ENCODE measurements around the gene SIK2.
"Not testable (repeated sequence)": the region's sequence is repeated elsewhere in the genome, so short reads cannot be mapped to it uniquely, and the experiment has no call there.

Gene SIK2

GRCh38 chr11:111715142-111715816, 113.0 kb downstream of the SIK2 start:
- H3K4me3 ChIP-seq (replicated peaks; ENCODE audit: insufficient read depth, low read length) = no peak overlapping the region
- DNase-seq (ENCODE audit: low read depth in 1 of 2, low spot score in 1 of 2) = no peak
- TF ChIP-seq, protein P1, sequence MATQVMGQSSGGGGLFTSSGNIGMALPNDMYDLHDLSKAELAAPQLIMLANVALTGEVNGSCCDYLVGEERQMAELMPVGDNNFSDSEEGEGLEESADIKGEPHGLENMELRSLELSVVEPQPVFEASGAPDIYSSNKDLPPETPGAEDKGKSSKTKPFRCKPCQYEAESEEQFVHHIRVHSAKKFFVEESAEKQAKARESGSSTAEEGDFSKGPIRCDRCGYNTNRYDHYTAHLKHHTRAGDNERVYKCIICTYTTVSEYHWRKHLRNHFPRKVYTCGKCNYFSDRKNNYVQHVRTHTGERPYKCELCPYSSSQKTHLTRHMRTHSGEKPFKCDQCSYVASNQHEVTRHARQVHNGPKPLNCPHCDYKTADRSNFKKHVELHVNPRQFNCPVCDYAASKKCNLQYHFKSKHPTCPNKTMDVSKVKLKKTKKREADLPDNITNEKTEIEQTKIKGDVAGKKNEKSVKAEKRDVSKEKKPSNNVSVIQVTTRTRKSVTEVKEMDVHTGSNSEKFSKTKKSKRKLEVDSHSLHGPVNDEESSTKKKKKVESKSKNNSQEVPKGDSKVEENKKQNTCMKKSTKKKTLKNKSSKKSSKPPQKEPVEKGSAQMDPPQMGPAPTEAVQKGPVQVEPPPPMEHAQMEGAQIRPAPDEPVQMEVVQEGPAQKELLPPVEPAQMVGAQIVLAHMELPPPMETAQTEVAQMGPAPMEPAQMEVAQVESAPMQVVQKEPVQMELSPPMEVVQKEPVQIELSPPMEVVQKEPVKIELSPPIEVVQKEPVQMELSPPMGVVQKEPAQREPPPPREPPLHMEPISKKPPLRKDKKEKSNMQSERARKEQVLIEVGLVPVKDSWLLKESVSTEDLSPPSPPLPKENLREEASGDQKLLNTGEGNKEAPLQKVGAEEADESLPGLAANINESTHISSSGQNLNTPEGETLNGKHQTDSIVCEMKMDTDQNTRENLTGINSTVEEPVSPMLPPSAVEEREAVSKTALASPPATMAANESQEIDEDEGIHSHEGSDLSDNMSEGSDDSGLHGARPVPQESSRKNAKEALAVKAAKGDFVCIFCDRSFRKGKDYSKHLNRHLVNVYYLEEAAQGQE (IDR thresholded peaks at IDR 0.05; ENCODE audit: insufficient replicate concordance, low read depth) = no peak
- TF ChIP-seq, protein P2, sequence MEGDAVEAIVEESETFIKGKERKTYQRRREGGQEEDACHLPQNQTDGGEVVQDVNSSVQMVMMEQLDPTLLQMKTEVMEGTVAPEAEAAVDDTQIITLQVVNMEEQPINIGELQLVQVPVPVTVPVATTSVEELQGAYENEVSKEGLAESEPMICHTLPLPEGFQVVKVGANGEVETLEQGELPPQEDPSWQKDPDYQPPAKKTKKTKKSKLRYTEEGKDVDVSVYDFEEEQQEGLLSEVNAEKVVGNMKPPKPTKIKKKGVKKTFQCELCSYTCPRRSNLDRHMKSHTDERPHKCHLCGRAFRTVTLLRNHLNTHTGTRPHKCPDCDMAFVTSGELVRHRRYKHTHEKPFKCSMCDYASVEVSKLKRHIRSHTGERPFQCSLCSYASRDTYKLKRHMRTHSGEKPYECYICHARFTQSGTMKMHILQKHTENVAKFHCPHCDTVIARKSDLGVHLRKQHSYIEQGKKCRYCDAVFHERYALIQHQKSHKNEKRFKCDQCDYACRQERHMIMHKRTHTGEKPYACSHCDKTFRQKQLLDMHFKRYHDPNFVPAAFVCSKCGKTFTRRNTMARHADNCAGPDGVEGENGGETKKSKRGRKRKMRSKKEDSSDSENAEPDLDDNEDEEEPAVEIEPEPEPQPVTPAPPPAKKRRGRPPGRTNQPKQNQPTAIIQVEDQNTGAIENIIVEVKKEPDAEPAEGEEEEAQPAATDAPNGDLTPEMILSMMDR (IDR thresholded peaks at IDR 0.05; ENCODE audit: insufficient read depth, low read length) = no peak
- TF ChIP-seq POLR2AphosphoS5 (IDR thresholded peaks at IDR 0.05; ENCODE audit: low read depth) = no peak
- TF ChIP-seq SPI1 (IDR thresholded peaks at IDR 0.05; ENCODE audit: borderline replicate concordance, low read depth) = no peak
- TF ChIP-seq GABPA (IDR thresholded peaks at IDR 0.05; ENCODE audit: low read depth) = no peak

GRCh38 chr11:111717660-111718059, 115.4 kb downstream of the SIK2 start:
- not testable (repeated sequence) for DNase-seq (ENCODE audit: low read depth in 1 of 2, low spot score in 1 of 2); H3K4me3 ChIP-seq (replicated peaks; ENCODE audit: insufficient read depth, low read length); H3K27me3 ChIP-seq (ENCODE audit: insufficient read depth, poor library complexity, severe bottlenecking); H3K27ac ChIP-seq (replicated peaks)

More at GRCh38 chr11:111715142-111715816, 113.0 kb downstream of the SIK2 start:
- no peaks in the 10 kb centered on the region for H3K27me3 ChIP-seq (ENCODE audit: insufficient read depth, poor library complexity, severe bottlenecking)
- H3K27ac ChIP-seq (replicated peaks) = no peak overlapping the region

DNA sequence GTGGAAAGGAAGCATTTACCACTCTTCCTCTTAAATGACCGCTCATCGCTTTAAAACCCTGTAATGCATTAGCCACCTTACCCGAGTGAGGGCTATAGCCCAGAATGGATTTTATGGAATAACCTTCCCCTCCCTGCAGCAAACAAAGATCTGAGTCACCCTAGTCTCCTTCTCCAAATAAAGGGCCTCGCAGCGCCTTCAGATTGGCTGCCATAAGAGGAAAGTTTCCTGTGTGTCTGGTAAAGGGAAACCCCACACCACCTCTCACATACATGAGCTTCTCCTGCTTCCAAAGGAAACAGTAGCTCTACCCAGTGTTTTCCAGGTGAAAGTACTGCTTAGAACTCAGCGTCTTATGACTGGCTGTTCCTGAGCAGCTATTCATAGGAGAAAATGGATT, 116.2 kb downstream of the SIK2 start:
- Histone ChIP-seq H3K27me3 (ENCODE audit: insufficient read depth, poor library complexity, severe bottlenecking) (no peaks in the 10 kb centered on the region), H3K4me3 (replicated peaks; ENCODE audit: insufficient read depth, low read length) (no peak overlapping the region), H3K27ac (replicated peaks) (no peak overlapping the region)
- DNase-seq (ENCODE audit: low read depth in 1 of 2, low spot score in 1 of 2) = no peak
- TF ChIP-seq, protein P2 (IDR thresholded peaks at IDR 0.05; ENCODE audit: insufficient read depth, low read length) = no peak
- TF ChIP-seq POLR2AphosphoS5 (IDR thresholded peaks at IDR 0.05; ENCODE audit: low read depth) (no peak), SPI1 (IDR thresholded peaks at IDR 0.05; ENCODE audit: borderline replicate concordance, low read depth) (no peak)

GRCh38 chr11:111718859-111719258, 116.6 kb downstream of the SIK2 start:
- no peaks in the 10 kb centered on the region for H3K27me3 ChIP-seq (ENCODE audit: insufficient read depth, poor library complexity, severe bottlenecking)
- TF ChIP-seq, protein P2 (IDR thresholded peaks at IDR 0.05; ENCODE audit: insufficient read depth, low read length) = no peak
- no peak for TF ChIP-seq GABPA (IDR thresholded peaks at IDR 0.05; ENCODE audit: low read depth)
- TF ChIP-seq POLR2AphosphoS5 (IDR thresholded peaks at IDR 0.05; ENCODE audit: low read depth) = no peak
- no peak for TF ChIP-seq SPI1 (IDR thresholded peaks at IDR 0.05; ENCODE audit: borderline replicate concordance, low read depth)
- TF ChIP-seq, protein P1 (IDR thresholded peaks at IDR 0.05; ENCODE audit: insufficient replicate concordance, low read depth) = no peak
- no peak for DNase-seq (ENCODE audit: low read depth in 1 of 2, low spot score in 1 of 2)
- no peak overlapping the region for H3K27ac ChIP-seq (replicated peaks)
- H3K4me3 ChIP-seq (replicated peaks; ENCODE audit: insufficient read depth, low read length) = no peak overlapping the region
